Neural progenitor cell (in vitro differentiated cells): ENCODE results near the gene TXK. TPM values are rescaled to one million over a fixed set of nuclear protein-coding genes. Genes with fewer than 3 reads are reported as not detected.

Experiments
- DNase-seq: peaks from one replicate; pipeline ENCODE4 v3.0.0-alpha.2; 2016; ENCODE audit warnings: low spot score
- H2AFZ ChIP-seq: fragments of 200-600 bp; sonication (generic); replicated peaks from 2 replicates; pipeline ENCODE4 v1.6.1; 2016; ENCODE audit warnings: antibody characterized with exemption
- H3F3A ChIP-seq: fragments of 200-600 bp; sonication (generic); 2 replicates; pipeline ENCODE4 v1.6.1; 2016; ENCODE audit warnings: antibody characterized with exemption, low read depth
- H3K27ac ChIP-seq: fragments of 200-600 bp; sonication (generic); 2 replicates; pipeline ENCODE4 v1.5.1; 2016; ENCODE audit warnings: mild to moderate bottlenecking
- H3K27me3 ChIP-seq: fragments of 200-600 bp; sonication (generic); 2 replicates; pipeline ENCODE4 v1.6.1; 2016; ENCODE audit warnings: mild to moderate bottlenecking, moderate library complexity
- H3K36me3 ChIP-seq: fragments of 200-600 bp; sonication (generic); 2 replicates; pipeline ENCODE4 v1.5.1; 2016
- H3K4me1 ChIP-seq: fragments of 200-600 bp; sonication (generic); 2 replicates; pipeline ENCODE4 v1.6.1; 2016; ENCODE audit warnings: mixed run types
- H3K4me2 ChIP-seq: fragments of 200-600 bp; sonication (generic); 2 replicates; pipeline ENCODE4 v1.6.1; 2016
- H3K4me3 ChIP-seq: fragments of 200-600 bp; sonication (generic); 2 replicates; pipeline ENCODE4 v1.5.1; 2016
- H3K79me2 ChIP-seq: fragments of 200-600 bp; sonication (generic); 2 replicates; pipeline ENCODE4 v1.6.1; 2016; ENCODE audit warnings: low read depth
- H3K9ac ChIP-seq: fragments of 200-600 bp; sonication (generic); 2 replicates; pipeline ENCODE4 v1.6.1; 2016
- H3K9me3 ChIP-seq: fragments of 200-600 bp; sonication (generic); 2 replicates; pipeline ENCODE4 v1.5.1; 2016; ENCODE audit warnings: low read depth
- H4K20me1 ChIP-seq: fragments of 200-600 bp; sonication (generic); 2 replicates; pipeline ENCODE4 v1.6.1; 2016; ENCODE audit warnings: low read depth
- H3K27ac Mint-ChIP-seq: 3 replicates; pipeline ENCODE4 v1.8.0; 2021; ENCODE audit warnings: mixed read lengths
- H3K27me3 Mint-ChIP-seq: 2 replicates; pipeline ENCODE4 v1.8.0; 2022; ENCODE audit warnings: low read depth, mild to moderate bottlenecking, inconsistent platforms, moderate library complexity, mixed read lengths; ENCODE audit not compliant: insufficient read depth
- H3K36me3 Mint-ChIP-seq: 3 replicates; pipeline ENCODE4 v1.8.0; 2021; ENCODE audit warnings: mixed read lengths
- H3K4me1 Mint-ChIP-seq: 3 replicates; pipeline ENCODE4 v1.8.0; 2021; ENCODE audit warnings: mixed read lengths
- H3K4me3 Mint-ChIP-seq: 3 replicates; pipeline ENCODE4 v1.8.0; 2021; ENCODE audit warnings: mild to moderate bottlenecking, moderate library complexity, mixed read lengths
- H3K9me3 Mint-ChIP-seq: 3 replicates; pipeline ENCODE4 v1.8.0; 2020; ENCODE audit warnings: mixed read lengths
- EZH2 ChIP-seq: fragments of 200-600 bp; sonication (generic); IDR thresholded peaks from 2 replicates; pipeline ENCODE4 v1.6.1; 2017; ENCODE audit warnings: antibody characterized with exemption, mild to moderate bottlenecking, moderate library complexity
- EZH2phosphoT487 ChIP-seq: fragments of 200-600 bp; sonication (generic); IDR thresholded peaks from 2 replicates; pipeline ENCODE4 v1.6.1; 2017; ENCODE audit warnings: antibody characterized with exemption
- total RNA-seq: library from RNA; depleted of rRNA; stranded (reverse); fragments of >200 nt; gene quantifications from 2 replicates; pipeline ENCODE4 v1.2.3, GENCODE V29; 2015; ENCODE audit warnings: low replicate concordance
- TF ChIP-seq, protein P1 (sequence below): fragments of 200-600 bp; sonication (generic); IDR thresholded peaks from 2 replicates; pipeline ENCODE4 v1.5.1; 2017; ENCODE audit warnings: antibody characterized with exemption, mild to moderate bottlenecking

TXK gene
- total RNA-seq, 1 donor from 2014 or later: not detected

DNA sequence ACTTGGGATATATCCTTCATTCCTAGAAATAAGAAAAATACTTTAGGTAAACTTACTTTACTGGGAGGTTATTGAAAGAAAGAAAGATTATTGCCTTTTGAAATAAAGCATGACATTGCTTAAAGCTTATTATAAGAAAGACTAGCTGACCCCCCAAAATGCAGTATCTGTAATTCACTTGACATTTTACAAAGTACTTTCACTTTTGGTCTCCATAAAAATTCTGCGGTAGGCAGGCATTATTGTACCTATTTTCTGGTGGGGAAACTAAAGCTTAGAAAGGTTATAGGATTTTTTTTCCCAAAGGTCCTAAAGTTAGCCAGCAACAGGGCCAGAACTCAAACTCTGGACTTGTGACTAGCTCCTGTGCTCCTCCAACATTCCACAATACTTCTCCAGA is 29.7 kb upstream of the TXK start:
- TF ChIP-seq EZH2 (no peak), EZH2phosphoT487 (no peak)
- TF ChIP-seq, protein P1, sequence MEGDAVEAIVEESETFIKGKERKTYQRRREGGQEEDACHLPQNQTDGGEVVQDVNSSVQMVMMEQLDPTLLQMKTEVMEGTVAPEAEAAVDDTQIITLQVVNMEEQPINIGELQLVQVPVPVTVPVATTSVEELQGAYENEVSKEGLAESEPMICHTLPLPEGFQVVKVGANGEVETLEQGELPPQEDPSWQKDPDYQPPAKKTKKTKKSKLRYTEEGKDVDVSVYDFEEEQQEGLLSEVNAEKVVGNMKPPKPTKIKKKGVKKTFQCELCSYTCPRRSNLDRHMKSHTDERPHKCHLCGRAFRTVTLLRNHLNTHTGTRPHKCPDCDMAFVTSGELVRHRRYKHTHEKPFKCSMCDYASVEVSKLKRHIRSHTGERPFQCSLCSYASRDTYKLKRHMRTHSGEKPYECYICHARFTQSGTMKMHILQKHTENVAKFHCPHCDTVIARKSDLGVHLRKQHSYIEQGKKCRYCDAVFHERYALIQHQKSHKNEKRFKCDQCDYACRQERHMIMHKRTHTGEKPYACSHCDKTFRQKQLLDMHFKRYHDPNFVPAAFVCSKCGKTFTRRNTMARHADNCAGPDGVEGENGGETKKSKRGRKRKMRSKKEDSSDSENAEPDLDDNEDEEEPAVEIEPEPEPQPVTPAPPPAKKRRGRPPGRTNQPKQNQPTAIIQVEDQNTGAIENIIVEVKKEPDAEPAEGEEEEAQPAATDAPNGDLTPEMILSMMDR: no peak
- Histone ChIP-seq H3K79me2 (no peaks in the 10 kb centered on the region), H3K27me3 (no peaks in the 10 kb centered on the region), H3K36me3 (no peaks in the 10 kb centered on the region), H4K20me1 (no peaks in the 10 kb centered on the region), H3F3A (no peaks in the 10 kb centered on the region), H3K9me3 (no peaks in the 10 kb centered on the region), H2AFZ (no peak overlapping the region), H3K4me2 (no peak overlapping the region), H3K4me3 (no peak overlapping the region), H3K4me1 (no peaks in the 10 kb centered on the region), H3K27ac (no peak overlapping the region), H3K9ac (no peak overlapping the region)
- DNase-seq: no peak
- Mint-ChIP-seq H3K4me3 (no peak overlapping the region), H3K4me1 (no peaks in the 10 kb centered on the region), H3K36me3 (no peaks in the 10 kb centered on the region), H3K27me3 (peaks cover 3% of the 10 kb centered on the region), H3K9me3 (no peaks in the 10 kb centered on the region), H3K27ac (no peak overlapping the region)

GRCh38 chr4:48162162-48162561 is 28.1 kb upstream of the TXK start:
- Mint-ChIP-seq H3K4me3 (no peak overlapping the region), H3K4me1 (no peaks in the 10 kb centered on the region), H3K27ac (no peak overlapping the region), H3K36me3 (no peaks in the 10 kb centered on the region), H3K9me3 (no peaks in the 10 kb centered on the region), H3K27me3 (peaks cover 3% of the 10 kb centered on the region)
- no peaks in the 10 kb centered on the region for H3K79me2 ChIP-seq
- no peaks in the 10 kb centered on the region for H4K20me1 ChIP-seq
- no peak for DNase-seq
- TF ChIP-seq EZH2 (no peak), EZH2phosphoT487 (no peak)
- TF ChIP-seq, protein P1: no peak
- H3F3A ChIP-seq: no peaks in the 10 kb centered on the region
- no peak overlapping the region for H2AFZ ChIP-seq
- H3K9ac ChIP-seq: no peak overlapping the region
- H3K27me3 ChIP-seq: no peaks in the 10 kb centered on the region
- no peak overlapping the region for H3K4me3 ChIP-seq
- H3K27ac ChIP-seq: no peak overlapping the region
- no peaks in the 10 kb centered on the region for H3K4me1 ChIP-seq
- no peak overlapping the region for H3K4me2 ChIP-seq
- H3K36me3 ChIP-seq: no peaks in the 10 kb centered on the region
- no peaks in the 10 kb centered on the region for H3K9me3 ChIP-seq

- H3K36me3 ChIP-seq: no peaks in the 10 kb centered on the region
- no peak for DNase-seq
- H3K4me1 ChIP-seq: no peaks in the 10 kb centered on the region
- no peaks in the 10 kb centered on the region for H3K79me2 ChIP-seq
- no peaks in the 10 kb centered on the region for H3F3A ChIP-seq
- Mint-ChIP-seq H3K9me3 (peaks cover 9% of the 10 kb centered on the region), H3K4me3 (no peak overlapping the region), H3K27ac (no peak overlapping the region), H3K27me3 (peaks cover 3% of the 10 kb centered on the region), H3K4me1 (no peaks in the 10 kb centered on the region), H3K36me3 (no peaks in the 10 kb centered on the region)
- no peak for TF ChIP-seq EZH2
- TF ChIP-seq EZH2phosphoT487: no peak
- TF ChIP-seq, protein P1: no peak
- H3K9me3 ChIP-seq: peaks cover 10% of the 10 kb centered on the region
- no peak overlapping the region for H3K27ac ChIP-seq
- no peak overlapping the region for H3K4me2 ChIP-seq
- no peaks in the 10 kb centered on the region for H4K20me1 ChIP-seq
- no peaks in the 10 kb centered on the region for H3K27me3 ChIP-seq
- H3K9ac ChIP-seq: no peak overlapping the region
- no peak overlapping the region for H2AFZ ChIP-seq
- H3K4me3 ChIP-seq: no peak overlapping the region
Observed at GRCh38 chr4:48157271-48157670, 23.2 kb upstream of the TXK start.
